Naive thymus-derived CD8-positive, alpha-beta T cell (primary cell): Measurements from ENCODE around the gene ANP32E. TPM values are rescaled to one million over a fixed set of nuclear protein-coding genes. Genes with fewer than 3 reads are reported as not detected.

Source experiments
- ATAC-seq, 2 donors: fragments of 150-1000 bp; cut with Tn5 transposase in 1 of 2; sonication (Bioruptor Pico), chemical (Tn5 transposase) in 1 of 2; 1 replicate in 1 of 2; 2 replicates in 1 of 2; pipeline ENCODE4 v1.10.0; 2021; ENCODE audit warnings: mild to moderate bottlenecking in 2 of 2, moderate library complexity in 2 of 2
- POLR2A ChIA-PET: fragments of 350-600 bp; sonication (Branson Sonifier 250); formaldehyde crosslinking; loops from one replicate; lab custom pipeline; 2021; ENCODE audit warnings: antibody characterized with exemption; lab: Charles Lee
- DNase-seq, 10 donors: peaks; one replicate each; pipeline versions ENCODE4 v3.0.0 to v3.0.0-alpha.2; 2020 to 2022
- H3K27ac Mint-ChIP-seq, 10 donors: one replicate each; pipeline ENCODE4 v1.8.0; 2020 to 2022; ENCODE audit warnings: mild to moderate bottlenecking in 10 of 10, mixed read lengths in 10 of 10, moderate library complexity in 4 of 10, inconsistent platforms in 1 of 10
- H3K27me3 Mint-ChIP-seq, 5 donors: one replicate each; pipeline ENCODE4 v1.8.0; 2021 to 2022; ENCODE audit warnings: mixed read lengths in 5 of 5
- H3K36me3 Mint-ChIP-seq, 3 donors: one replicate each; pipeline ENCODE4 v1.8.0; 2020 to 2022; ENCODE audit warnings: mixed read lengths in 3 of 3, mild to moderate bottlenecking in 2 of 3, inconsistent platforms in 1 of 3
- H3K4me1 Mint-ChIP-seq, 4 donors: one replicate each; pipeline ENCODE4 v1.8.0; 2021 to 2022; ENCODE audit warnings: mixed read lengths in 4 of 4
- H3K4me3 Mint-ChIP-seq, 10 donors: one replicate each; pipeline ENCODE4 v1.8.0; 2020 to 2022; ENCODE audit warnings: mild to moderate bottlenecking in 10 of 10, mixed read lengths in 10 of 10, moderate library complexity in 6 of 10, inconsistent platforms in 1 of 10
- H3K9me3 Mint-ChIP-seq, 9 donors: one replicate each; pipeline ENCODE4 v1.8.0; 2020 to 2022; ENCODE audit warnings: mixed read lengths in 9 of 9, mild to moderate bottlenecking in 3 of 9, inconsistent platforms in 1 of 9, moderate library complexity in 1 of 9
- polyA plus RNA-seq, 3 donors: library from polyadenylated mRNA; unstranded; fragments of 300-500 nt; fragmentation: Illumina TruSeq; gene quantifications; one replicate each; pipeline ENCODE4 v1.2.3, GENCODE V29; 2021
- total RNA-seq, 8 experiments: library from RNA in 2 of 8; stranded (reverse) in 2 of 8; gene quantifications; one replicate each; pipeline ENCODE4 v1.2.3 and lab custom pipeline; 2021 to 2026

The ANP32E gene
- total and polyA plus RNA-seq, 5 experiments from 2014 or later = 44.8 to 51.3 (median 50.3) TPM

- no peak overlapping the region for H3K4me3 Mint-ChIP-seq
- no peaks in the 10 kb centered on the region for H3K4me1 Mint-ChIP-seq
- H3K27me3 Mint-ChIP-seq = no peaks in the 10 kb centered on the region
- H3K36me3 Mint-ChIP-seq = no peaks in the 10 kb centered on the region
- no peak overlapping the region for H3K27ac Mint-ChIP-seq
- H3K9me3 Mint-ChIP-seq = no peaks in the 10 kb centered on the region
- DNase-seq (no peak), ATAC-seq (no peak)
- POLR2A ChIA-PET = interaction anchor here (0.7 kb wide), 1 partner anchor 118 kb away, joined by 4 read pairs; no protein-coding TSS in a partner anchor
Observed at GRCh38 chr1:150176593-150176992, 59.3 kb downstream of the ANP32E start.

GRCh38 chr1:150173141-150173585 lies 62.7 kb downstream of the ANP32E start:
- DNase-seq = no peak
- H3K4me3 Mint-ChIP-seq = no peak overlapping the region
- H3K36me3 Mint-ChIP-seq = no peaks in the 10 kb centered on the region
- no peak overlapping the region for H3K27ac Mint-ChIP-seq
- no peaks in the 10 kb centered on the region for H3K9me3 Mint-ChIP-seq
- H3K27me3 Mint-ChIP-seq = peaks cover 0 to 3% (median 0%) of the 10 kb centered on the region in 5 donors
- peaks cover 0 to 4% (median 0%) of the 10 kb centered on the region in 4 donors for H3K4me1 Mint-ChIP-seq
- no peak for ATAC-seq
- POLR2A ChIA-PET = no interaction called here

GRCh38 chr1:150171801-150172200 lies 64.1 kb downstream of the ANP32E start:
- Mint-ChIP-seq H3K27ac (no peak overlapping the region), H3K4me1 (peaks cover 0 to 4% (median 0%) of the 10 kb centered on the region in 4 donors), H3K9me3 (no peaks in the 10 kb centered on the region), H3K36me3 (no peaks in the 10 kb centered on the region), H3K27me3 (peaks cover 0 to 3% (median 0%) of the 10 kb centered on the region in 5 donors), H3K4me3 (no peak overlapping the region)
- ATAC-seq (no peak), DNase-seq (no peak)
- POLR2A ChIA-PET = no interaction called here

GRCh38 chr1:150168960-150169601 lies 66.8 kb downstream of the ANP32E start:
- ATAC-seq = peak; percentile 40 to 63
- Mint-ChIP-seq H3K27me3 (peaks cover 0 to 3% (median 0%) of the 10 kb centered on the region in 5 donors), H3K27ac (no peak overlapping the region), H3K36me3 (no peaks in the 10 kb centered on the region), H3K4me1 (peaks cover 0 to 25% (median 7%) of the 10 kb centered on the region in 4 donors), H3K9me3 (no peaks in the 10 kb centered on the region), H3K4me3 (no peak overlapping the region)
- DNase-seq = peak in 7 of 10 donors; percentile 25 to 75 (median 34)
- POLR2A ChIA-PET = interaction anchor here (0.6 kb wide), 1 partner anchor 12 kb away, joined by 3 read pairs; no protein-coding TSS in a partner anchor

Other genes with a start within 250 kb of the ANP32E start
- gene OTUD7B, start 225.4 kb downstream of the ANP32E start, total RNA-seq = 10 to 100 TPM; 10.6 to 11.3 TPM
- gene OTUD7B, start 225.4 kb downstream of the ANP32E start, polyA plus RNA-seq = 1 to 10 TPM in 1 of 3 donors, under 1 TPM in 2; 0.16 to 1.2 (median 0.37) TPM
- gene VPS45, start 168.3 kb downstream of the ANP32E start, total RNA-seq = 10 to 100 TPM; 34.1 to 39.8 TPM
- 10 to 100 TPM; 21.8 to 29.9 (median 27.8) TPM for gene VPS45, start 168.3 kb downstream of the ANP32E start, polyA plus RNA-seq
- 100 to 1,000 TPM; 135 to 137 TPM for gene PLEKHO1, start 86.2 kb downstream of the ANP32E start, total RNA-seq
- gene PLEKHO1, start 86.2 kb downstream of the ANP32E start, polyA plus RNA-seq = 10 to 100 TPM; 19.4 to 30.8 (median 30.4) TPM
- gene CA14, start 21.7 kb upstream of the ANP32E start, total RNA-seq = not detected
- gene CA14, start 21.7 kb upstream of the ANP32E start, polyA plus RNA-seq = 1 to 10 TPM in 1 of 3 donors, under 1 TPM in 2; 0.20 to 1.0 (median 0.37) TPM
- gene APH1A, start 32.9 kb upstream of the ANP32E start, total RNA-seq = 100 to 1,000 TPM; 142 to 143 TPM
- 10 to 100 TPM; 58.2 to 84.8 (median 67.1) TPM for gene APH1A, start 32.9 kb upstream of the ANP32E start, polyA plus RNA-seq
- gene C1orf54, start 36.7 kb upstream of the ANP32E start, total RNA-seq = 1 to 10 TPM; 4.8 to 5.0 TPM
- 1 to 10 TPM; 1.8 to 4.7 (median 3.9) TPM for gene C1orf54, start 36.7 kb upstream of the ANP32E start, polyA plus RNA-seq
- gene CIART, start 46.4 kb upstream of the ANP32E start, total RNA-seq = 1 to 10 TPM; 1.0 to 1.6 TPM
- gene CIART, start 46.4 kb upstream of the ANP32E start, polyA plus RNA-seq = 1 to 10 TPM in 1 of 3 donors, under 1 TPM in 2; 0.74 to 1.8 (median 0.74) TPM
- gene MRPS21, start 57.7 kb upstream of the ANP32E start, total RNA-seq = 10 to 100 TPM; 70.7 to 76.0 TPM
- gene MRPS21, start 57.7 kb upstream of the ANP32E start, polyA plus RNA-seq = 10 to 100 TPM; 78.8 to 85.9 (median 82.1) TPM
- gene PRPF3, start 85.4 kb upstream of the ANP32E start, total RNA-seq = 100 to 1,000 TPM; 181 to 207 TPM
- gene PRPF3, start 85.4 kb upstream of the ANP32E start, polyA plus RNA-seq = 10 to 100 TPM in 2 of 3 donors, 1 to 10 TPM in 1; 9.8 to 23.8 (median 15.1) TPM
- gene RPRD2, start 128.0 kb upstream of the ANP32E start, total RNA-seq = 10 to 100 TPM; 64.1 to 65.1 TPM
- 10 to 100 TPM; 22.5 to 40.5 (median 31.6) TPM for gene RPRD2, start 128.0 kb upstream of the ANP32E start, polyA plus RNA-seq